ENCODE results near the gene SAMMSON.

GRCh38 chr3:70049761-70050160, 50.2 kb downstream of the SAMMSON start:
- TF ChIP-seq CTCF (IDR thresholded peaks at IDR 0.05; ENCODE audit: low read depth, low read length) (no peak), EZH2phosphoT487 (IDR thresholded peaks at IDR 0.05; ENCODE audit: low read depth) (no peak)

Data from OCI-LY3 (cell line).